HCT116 (cell line): ENCODE measurements around the gene SDCBP2. TPM values are rescaled to one million over a fixed set of nuclear protein-coding genes. Genes with fewer than 3 reads are reported as not detected.

Source experiments
- ATAC-seq: fragments of 200-7000 bp; cut with Tn5 transposase; 2 replicates; pipeline ENCODE4 v1.9.1; 2020; ENCODE audit warnings: mild to moderate bottlenecking, moderate library complexity
- BruUV-seq: library from RNA; stranded (reverse); fragments of 400-500 nt; replicated peaks from 2 replicates; lab custom pipeline; 2021; lab: Mats Ljungman, UMichigan
- CTCF ChIA-PET: fragments of 300-600 bp; sonication (Branson Sonifier 250); formaldehyde crosslinking; loops from one replicate; lab custom pipeline; 2021; ENCODE audit warnings: antibody characterized with exemption; lab: Charles Lee
- POLR2A ChIA-PET: fragments of 300-600, 350-600 bp; sonication (Branson Sonifier 250); formaldehyde crosslinking; loops from one replicate; lab custom pipeline; 2021; ENCODE audit warnings: antibody characterized with exemption; lab: Charles Lee
- RAD21 ChIA-PET, 2 experiments: fragments of 300-600 bp; sonication (Branson Sonifier 250); formaldehyde crosslinking; loops; one replicate each; lab custom pipeline; 2023; ENCODE audit warnings: low total read pairs in 2 of 2; ENCODE audit not compliant: uncharacterized antibody in 2 of 2, unreplicated experiment in 2 of 2, low non-redundant PET in 1 of 2; lab: Charles Lee
- DNase-seq: peaks from one replicate; pipeline ENCODE4 v3.0.0-alpha.2; 2010; ENCODE audit warnings: low read depth, low spot score
- H2AFZ ChIP-seq: fragments of 200-600 bp; shearing (Covaris generic), sonication (generic); 2 replicates; pipeline ENCODE4 v1.6.1; 2017; ENCODE audit warnings: low read depth, mixed run types, mixed read lengths, antibody characterized with exemption, low read length; ENCODE audit not compliant: poor library complexity, severe bottlenecking
- H3K27ac ChIP-seq: 2 replicates; pipeline ENCODE4 v1.5.1; 2012; ENCODE audit warnings: low read depth, low read length
- H3K27me3 ChIP-seq: fragments of 200-600 bp; sonication (generic); 2 replicates; pipeline ENCODE4 v1.6.1; 2016; ENCODE audit warnings: mixed run types, low read length, mixed read lengths; ENCODE audit not compliant: insufficient read depth
- H3K36me3 ChIP-seq, 2 experiments: fragments of 200-500 bp in 1 of 2; fragments of 200-600 bp in 1 of 2; sonication (Bioruptor generic) in 1 of 2; sonication (generic) in 1 of 2; 2 replicates each; pipeline versions ENCODE4 v1.5.1 to v1.6.1; 2014 to 2016; ENCODE audit warnings: low read length in 2 of 2, inconsistent platforms in 1 of 2, mixed read lengths in 1 of 2, mixed run types in 1 of 2; ENCODE audit not compliant: insufficient read depth in 2 of 2, control insufficient read depth in 1 of 2
- H3K4me1 ChIP-seq, 2 experiments: fragments of 200-600 bp in 1 of 2; sonication (generic) in 1 of 2; 2 replicates each; pipeline versions ENCODE4 v1.5.1 to v1.6.1; 2012 to 2017; ENCODE audit warnings: low read length in 2 of 2, inconsistent platforms in 1 of 2, mild to moderate bottlenecking in 1 of 2, mixed read lengths in 1 of 2, mixed run types in 1 of 2, moderate library complexity in 1 of 2; ENCODE audit not compliant: insufficient read depth in 2 of 2, control insufficient read depth in 1 of 2
- H3K4me2 ChIP-seq: fragments of 200-600 bp; sonication (generic); 2 replicates; pipeline ENCODE4 v1.6.1; 2017; ENCODE audit warnings: mixed run types, low read length, mixed read lengths
- H3K4me3 ChIP-seq, 2 experiments: fragments of 200-600 bp in 1 of 2; sonication (generic) in 1 of 2; replicated peaks in 1 of 2; 2 replicates each; pipeline ENCODE4 v1.5.1; 2011 to 2016; ENCODE audit warnings: low read length in 2 of 2, control low read depth in 1 of 2, low read depth in 1 of 2, mild to moderate bottlenecking in 1 of 2, mixed read lengths in 1 of 2, mixed run types in 1 of 2
- H3K79me2 ChIP-seq: fragments of 200-600 bp; sonication (generic); 2 replicates; pipeline ENCODE4 v1.6.1; 2017; ENCODE audit warnings: mild to moderate bottlenecking, mixed run types, low read length, moderate library complexity, mixed read lengths; ENCODE audit not compliant: insufficient read depth
- H3K9ac ChIP-seq: fragments of 200-600 bp; sonication (generic); 2 replicates; pipeline ENCODE4 v1.6.1; 2016; ENCODE audit warnings: low read length, mixed read lengths
- H3K9me2 ChIP-seq: fragments of 200-600 bp; sonication (generic), shearing (Covaris generic); 2 replicates; pipeline ENCODE4 v1.6.1; 2017; ENCODE audit warnings: mixed run types, mild to moderate bottlenecking, moderate library complexity; ENCODE audit not compliant: insufficient read depth
- H3K9me3 ChIP-seq, 2 experiments: fragments of 200-500 bp in 1 of 2; fragments of 200-600 bp in 1 of 2; sonication (Bioruptor generic) in 1 of 2; sonication (generic) in 1 of 2; 2 replicates each; pipeline ENCODE4 v1.6.1; 2014 to 2017; ENCODE audit warnings: low read length in 2 of 2, mixed read lengths in 2 of 2, inconsistent platforms in 1 of 2, low read depth in 1 of 2, mild to moderate bottlenecking in 1 of 2, mixed run types in 1 of 2, moderate library complexity in 1 of 2; ENCODE audit not compliant: control insufficient read depth in 1 of 2, insufficient read depth in 1 of 2
- H4K20me1 ChIP-seq: fragments of 200-600 bp; sonication (generic), shearing (Covaris generic); 2 replicates; pipeline ENCODE4 v1.6.1; 2017; ENCODE audit warnings: mixed run types, mild to moderate bottlenecking, moderate library complexity; ENCODE audit not compliant: insufficient read depth
- EZH2 ChIP-seq: fragments of 200-600 bp; sonication (generic); IDR thresholded peaks from 2 replicates; pipeline ENCODE4 v1.6.1; 2017; ENCODE audit warnings: antibody characterized with exemption, mixed run types
- EZH2phosphoT487 ChIP-seq: fragments of 200-600 bp; IDR thresholded peaks from 2 replicates; pipeline ENCODE4 v1.6.1; 2018; ENCODE audit warnings: antibody characterized with exemption, borderline replicate concordance
- RAD21 ChIP-seq: IDR thresholded peaks from 2 replicates; pipeline ENCODE4 v1.6.1; 2012; ENCODE audit warnings: low read depth, mild to moderate bottlenecking
- SRF ChIP-seq: IDR thresholded peaks from 2 replicates; pipeline ENCODE4 v1.6.1; 2012; ENCODE audit warnings: low read depth
- TCF7L2 ChIP-seq: IDR thresholded peaks from 2 replicates; pipeline ENCODE4 v1.7.0; 2011; ENCODE audit warnings: borderline replicate concordance, inconsistent platforms; ENCODE audit not compliant: insufficient read depth, insufficient read length; ENCODE audit errors: extremely low read depth
- ZFX ChIP-seq: fragments of 450-650 bp; IDR thresholded peaks from 2 replicates; pipeline ENCODE4 v1.6.1; 2017
- intact Hi-C: fragments of 100-400 bp; cut with micrococcal nuclease; formaldehyde crosslinking; loops from 2 replicates; pipeline ENCODE4 v1.10.0; 2022
- total RNA-seq: library from RNA; stranded (reverse); gene quantifications from one replicate; pipeline ENCODE4 v1.2.1, GENCODE V29; 2021; ENCODE audit not compliant: unreplicated experiment
- TF ChIP-seq, protein P1 (sequence below): IDR thresholded peaks from 2 replicates; pipeline ENCODE4 v1.6.1; 2012
- TF ChIP-seq, protein P2 (sequence below), 3 experiments: fragments of 200-600 bp in 1 of 3; sonication (generic) in 1 of 3; IDR thresholded peaks in 2 of 3; conservative IDR thresholded peaks in 1 of 3; 2 replicates each; pipeline ENCODE4 v1.5.1; 2012 to 2017; ENCODE audit warnings: low read depth in 2 of 3, low read length in 2 of 3, antibody characterized with exemption in 1 of 3, borderline replicate concordance in 1 of 3, control low read depth in 1 of 3, mild to moderate bottlenecking in 1 of 3, mixed read lengths in 1 of 3, mixed run types in 1 of 3, moderate library complexity in 1 of 3; ENCODE audit not compliant: insufficient read depth in 1 of 3

The SDCBP2 gene
- total RNA-seq, 1 experiment from 2014 or later, result 3.4 TPM

DNA sequence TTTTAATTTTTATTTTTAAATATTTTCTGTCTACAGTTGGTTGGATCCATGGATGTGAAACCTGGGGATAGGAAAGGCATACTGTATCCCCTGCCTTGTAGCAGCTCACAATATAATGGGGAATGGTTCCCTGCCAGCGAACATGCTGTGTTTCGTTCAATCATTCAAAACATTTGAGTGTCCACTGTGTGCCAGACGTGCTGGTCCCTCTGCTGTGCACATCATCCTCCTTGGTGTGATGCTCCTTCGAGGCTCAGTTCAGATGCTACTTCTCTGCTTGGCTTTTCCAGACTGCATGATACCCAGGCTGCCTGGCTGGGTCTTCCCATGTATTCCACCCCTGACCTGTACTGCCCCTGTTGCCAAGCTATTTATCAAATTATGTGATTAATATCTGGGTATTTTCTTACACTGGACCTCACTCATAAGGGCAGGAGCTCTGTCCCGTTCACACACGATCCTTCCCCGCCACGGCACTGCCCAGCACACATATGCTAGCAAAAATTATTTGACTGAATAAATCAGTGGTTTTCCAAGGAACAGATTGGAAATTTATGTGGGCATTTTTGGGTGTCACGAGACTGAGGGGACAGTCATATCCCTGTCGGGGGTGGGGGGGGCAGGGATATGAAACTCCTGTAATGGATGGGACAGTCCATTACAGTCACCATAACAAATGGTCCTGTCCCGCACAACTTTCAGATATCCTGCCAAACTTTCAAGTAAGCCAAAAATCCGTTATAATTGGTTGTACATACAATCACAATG is 4.9 kb downstream of the SDCBP2 start:
- CTCF ChIA-PET, result no interaction called here
- peak overlapping the region in 1 of 2 experiments; percentile 93; a peak in 2 of 4 replicates for H3K4me3 ChIP-seq
- peaks cover 38% of the 10 kb centered on the region for H3K79me2 ChIP-seq
- H3K9me2 ChIP-seq, result no peaks in the 10 kb centered on the region
- no peak overlapping the region; the same call in 1 of the 2 replicates for H3K9ac ChIP-seq
- POLR2A ChIA-PET, result no interaction called here
- no peaks in the 10 kb centered on the region for H3K27me3 ChIP-seq
- RAD21 ChIA-PET, result interaction anchor here in 1 of 2 experiments (0.7 kb wide), 1 partner anchor 10 kb away, joined by 6 read pairs; no protein-coding TSS in a partner anchor
- peak overlapping the region; percentile 52 for H2AFZ ChIP-seq
- no peak for DNase-seq
- no peak for TF ChIP-seq EZH2
- TF ChIP-seq, protein P1, sequence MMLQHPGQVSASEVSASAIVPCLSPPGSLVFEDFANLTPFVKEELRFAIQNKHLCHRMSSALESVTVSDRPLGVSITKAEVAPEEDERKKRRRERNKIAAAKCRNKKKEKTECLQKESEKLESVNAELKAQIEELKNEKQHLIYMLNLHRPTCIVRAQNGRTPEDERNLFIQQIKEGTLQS, result no peak
- TF ChIP-seq ZFX, result no peak
- TF ChIP-seq SRF, result no peak
- no peak for TF ChIP-seq EZH2phosphoT487
- TF ChIP-seq TCF7L2, result no peak
- TF ChIP-seq, protein P2, sequence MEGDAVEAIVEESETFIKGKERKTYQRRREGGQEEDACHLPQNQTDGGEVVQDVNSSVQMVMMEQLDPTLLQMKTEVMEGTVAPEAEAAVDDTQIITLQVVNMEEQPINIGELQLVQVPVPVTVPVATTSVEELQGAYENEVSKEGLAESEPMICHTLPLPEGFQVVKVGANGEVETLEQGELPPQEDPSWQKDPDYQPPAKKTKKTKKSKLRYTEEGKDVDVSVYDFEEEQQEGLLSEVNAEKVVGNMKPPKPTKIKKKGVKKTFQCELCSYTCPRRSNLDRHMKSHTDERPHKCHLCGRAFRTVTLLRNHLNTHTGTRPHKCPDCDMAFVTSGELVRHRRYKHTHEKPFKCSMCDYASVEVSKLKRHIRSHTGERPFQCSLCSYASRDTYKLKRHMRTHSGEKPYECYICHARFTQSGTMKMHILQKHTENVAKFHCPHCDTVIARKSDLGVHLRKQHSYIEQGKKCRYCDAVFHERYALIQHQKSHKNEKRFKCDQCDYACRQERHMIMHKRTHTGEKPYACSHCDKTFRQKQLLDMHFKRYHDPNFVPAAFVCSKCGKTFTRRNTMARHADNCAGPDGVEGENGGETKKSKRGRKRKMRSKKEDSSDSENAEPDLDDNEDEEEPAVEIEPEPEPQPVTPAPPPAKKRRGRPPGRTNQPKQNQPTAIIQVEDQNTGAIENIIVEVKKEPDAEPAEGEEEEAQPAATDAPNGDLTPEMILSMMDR (IDR thresholded peaks at IDR 0.05 in 2 of 3, conservative IDR thresholded peaks at IDR 0.05 in 1 of 3; ENCODE audit: borderline replicate concordance in 1 of 3, insufficient read depth in 1 of 3, low read depth in 2 of 3, low read length in 2 of 3), result no peak
- TF ChIP-seq RAD21, result no peak
- H3K27ac ChIP-seq, result no peak overlapping the region
- H3K4me2 ChIP-seq, result peak overlapping the region; percentile 94
- no peaks in the 10 kb centered on the region for H3K36me3 ChIP-seq
- intact Hi-C loops, result no loop called here
- no TSS peak for BruUV-seq
- no peaks in the 10 kb centered on the region for H4K20me1 ChIP-seq
- ATAC-seq, result no peak
- peaks cover 25 to 45% of the 10 kb centered on the region in 2 experiments for H3K4me1 ChIP-seq
- no peaks in the 10 kb centered on the region for H3K9me3 ChIP-seq
